HepG2 (cell line): Measurements from ENCODE around the gene SP6. TPM values are rescaled to one million over a fixed set of nuclear protein-coding genes. Genes with fewer than 3 reads are reported as not detected.
A peak's percentile ranks its signal among the peaks of the same experiment; 100 is the strongest.

Experiments used
- HCFC1 ChIP-seq: fragments of 150-350 bp; IDR thresholded peaks from 2 replicates; pipeline ENCODE4 v1.6.1; 2014; ENCODE audit warnings: low read depth, low read length
- HMGXB3 ChIP-seq: sonication (generic); formaldehyde crosslinking; IDR thresholded peaks from 2 replicates; pipeline ENCODE4 v1.4.0; 2020; ENCODE audit warnings: missing genetic modification reagents, borderline replicate concordance
- HNRNPH1 ChIP-seq: fragments of 200-400 bp; formaldehyde crosslinking; optimal IDR thresholded peaks from 2 replicates; pipeline ENCODE3; 2017; ENCODE audit warnings: mild to moderate bottlenecking, low read depth, low read length
- HOXA7 ChIP-seq: sonication (generic); formaldehyde crosslinking; IDR thresholded peaks from 2 replicates; pipeline ENCODE4 v1.8.1; 2022; ENCODE audit warnings: mild to moderate bottlenecking, missing genetic modification reagents, moderate library complexity
- MAF1 ChIP-seq: sonication (generic); formaldehyde crosslinking; IDR thresholded peaks from 2 replicates; pipeline ENCODE4 v1.5.0; 2020; ENCODE audit warnings: missing genetic modification reagents, borderline replicate concordance
- MXI1 ChIP-seq: IDR thresholded peaks from 3 replicates; pipeline ENCODE4 v1.6.1; 2012; ENCODE audit warnings: low read depth, low read length, inconsistent platforms, borderline replicate concordance
- NFYB ChIP-seq: sonication (generic); formaldehyde crosslinking; IDR thresholded peaks from 2 replicates; pipeline ENCODE4 v1.4.0; 2020; ENCODE audit warnings: missing genetic modification reagents
- PAF1 ChIP-seq: IDR thresholded peaks from 2 replicates; pipeline ENCODE4 v1.6.1; 2016; ENCODE audit warnings: missing genetic modification reagents, missing compliant biosample characterization
- PLSCR1 ChIP-seq: sonication (generic); formaldehyde crosslinking; IDR thresholded peaks from 2 replicates; pipeline ENCODE4 v1.5.0; 2020; ENCODE audit warnings: missing genetic modification reagents, mild to moderate bottlenecking, borderline replicate concordance
- REXO4 ChIP-seq: sonication (generic); formaldehyde crosslinking; IDR thresholded peaks from 2 replicates; pipeline ENCODE4 v1.8.0; 2022; ENCODE audit warnings: missing genetic modification reagents, mild to moderate bottlenecking, borderline replicate concordance
- SKIL ChIP-seq: sonication (generic); formaldehyde crosslinking; IDR thresholded peaks from 2 replicates; pipeline ENCODE4 v1.8.0; 2022; ENCODE audit warnings: missing genetic modification reagents, mild to moderate bottlenecking, moderate library complexity, borderline replicate concordance
- SMC3 ChIP-seq: IDR thresholded peaks from 2 replicates; pipeline ENCODE4 v1.6.1; 2011; ENCODE audit warnings: low read length, improper control_type of control experiment
- SOX13 ChIP-seq, 3 experiments: fragments of 450-650 bp in 1 of 3; sonication (generic) in 1 of 3; formaldehyde crosslinking in 1 of 3; IDR thresholded peaks in 2 of 3; conservative IDR thresholded peaks in 1 of 3; 2 replicates each; pipeline versions ENCODE4 v1.5.0 to v1.6.1; 2016 to 2020; ENCODE audit warnings: antibody characterized with exemption in 1 of 3, mild to moderate bottlenecking in 1 of 3, missing compliant biosample characterization in 1 of 3, missing genetic modification reagents in 1 of 3, moderate library complexity in 1 of 3
- ZNF207 ChIP-seq: fragments of 450-650 bp; IDR thresholded peaks from 2 replicates; pipeline ENCODE4 v1.6.1; 2016; ENCODE audit warnings: antibody characterized with exemption, borderline replicate concordance
- ZNF382 ChIP-seq: sonication (generic); formaldehyde crosslinking; IDR thresholded peaks from 2 replicates; pipeline ENCODE4 v1.5.0; 2020; ENCODE audit warnings: missing genetic modification reagents, mild to moderate bottlenecking, borderline replicate concordance
- ZNF552 ChIP-seq: sonication (generic); formaldehyde crosslinking; IDR thresholded peaks from 2 replicates; pipeline ENCODE4 v1.9.0; 2022; ENCODE audit warnings: missing genetic modification reagents, mild to moderate bottlenecking, borderline replicate concordance
- ZNF562 ChIP-seq: sonication (generic); formaldehyde crosslinking; IDR thresholded peaks from 2 replicates; pipeline ENCODE4 v1.8.0; 2022; ENCODE audit warnings: missing genetic modification reagents, borderline replicate concordance
- ZNF564 ChIP-seq: sonication (generic); formaldehyde crosslinking; IDR thresholded peaks from 2 replicates; pipeline ENCODE4 v1.8.1; 2023; ENCODE audit warnings: mild to moderate bottlenecking, missing genetic modification reagents
- ZNF598 ChIP-seq: sonication (generic); formaldehyde crosslinking; IDR thresholded peaks from 2 replicates; pipeline ENCODE4 v1.5.1; 2020; ENCODE audit warnings: mild to moderate bottlenecking, missing genetic modification reagents, borderline replicate concordance
- ZNF782 ChIP-seq: sonication (generic); formaldehyde crosslinking; IDR thresholded peaks from 2 replicates; pipeline ENCODE4 v1.4.0; 2020; ENCODE audit warnings: missing genetic modification reagents, mild to moderate bottlenecking, borderline replicate concordance
- polyA plus RNA-seq, 8 experiments: library from polyadenylated mRNA; depleted of rRNA in 3 of 8; stranded (reverse) in 7 of 8; unstranded in 1 of 8; fragments of >200 nt; fragmentation: Illumina TruSeq in 4 of 8; extraction: Trizol in 4 of 8; gene quantifications; 2 replicates each; pipeline versions ENCODE4 v1.2.1 to v1.2.3, GENCODE V29; 2011 to 2016; ENCODE audit warnings: low read depth in 4 of 8, missing spikeins in 1 of 8, mixed read lengths in 1 of 8; ENCODE audit not compliant: insufficient read depth in 1 of 8
- total RNA-seq, 5 experiments: library from RNA; depleted of rRNA; stranded (reverse); fragments of >200 nt; fragmentation: Illumina TruSeq; extraction: Trizol; gene quantifications; 2 replicates each; pipeline ENCODE4 v1.2.3, GENCODE V29; 2016; ENCODE audit warnings: low read depth in 1 of 5
- TF ChIP-seq, protein P1 (sequence below): sonication (generic); formaldehyde crosslinking; IDR thresholded peaks from 2 replicates; pipeline ENCODE4 v1.5.0; 2020; ENCODE audit warnings: missing genetic modification reagents

The SP6 gene
- total and polyA plus RNA-seq, 2 of the 13 experiments (the other 11 are each of a cell fraction or from before 2014, with no cell fraction given), result 0.07 TPM

- TF ChIP-seq, protein P1, sequence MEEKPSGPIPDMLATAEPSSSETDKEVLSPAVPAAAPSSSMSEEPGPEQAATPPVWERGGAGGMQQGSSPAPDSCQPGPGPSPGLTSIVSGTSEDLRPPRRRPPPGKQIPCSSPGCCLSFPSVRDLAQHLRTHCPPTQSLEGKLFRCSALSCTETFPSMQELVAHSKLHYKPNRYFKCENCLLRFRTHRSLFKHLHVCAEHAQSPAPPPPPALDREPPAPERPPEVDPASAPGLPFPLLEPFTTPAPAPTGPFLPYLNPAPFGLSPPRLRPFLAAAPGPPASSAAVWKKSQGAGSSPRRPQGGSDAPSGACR (CRISPR knock-in tag), result no peak
- TF ChIP-seq ZNF562 (CRISPR knock-in tag) (no peak), PLSCR1 (CRISPR knock-in tag) (no peak), SMC3 (no peak; the same call in 1 of the 2 replicates), SOX13 (IDR thresholded peaks at IDR 0.05) (no peak), SOX13 (CRISPR knock-in tag; conservative IDR thresholded peaks at IDR 0.05 in 1 of 2, IDR thresholded peaks at IDR 0.05 in 1 of 2) (no peak), NFYB (peak; percentile 97), HOXA7 (CRISPR knock-in tag) (no peak), HCFC1 (peak; percentile 48; the same call in 1 of the 2 replicates), ZNF207 (no peak), ZNF552 (no peak), ZNF564 (no peak), PAF1 (CRISPR knock-in tag) (no peak), ZNF382 (CRISPR knock-in tag) (no peak), MXI1 (peak; percentile 70; the same call in 1 of the 3 replicates), ZNF782 (CRISPR knock-in tag) (no peak; the same call in 1 of the 2 replicates), MAF1 (CRISPR knock-in tag) (no peak), HMGXB3 (CRISPR knock-in tag) (peak; percentile 99), REXO4 (CRISPR knock-in tag) (no peak), SKIL (CRISPR knock-in tag) (no peak), ZNF598 (CRISPR knock-in tag) (no peak), HNRNPH1 (no peak)
Observed at GRCh38 chr17:47895856-47896671, 45.1 kb upstream of the SP6 start, which contains the start of gene SP2 (continued).
